ENCODE results near the gene ZPBP2. TPM values are rescaled to one million over a fixed set of nuclear protein-coding genes. Genes with fewer than 3 reads are reported as not detected.
"Not testable (repeated sequence)": the region's sequence is repeated elsewhere in the genome, so short reads cannot be mapped to it uniquely, and the experiment has no call there.

The ZPBP2 gene
- total RNA-seq, 4 donors from 2014 or later: not detected

GRCh38 chr17:39898088-39898487, 30.1 kb downstream of the ZPBP2 start:
- intact Hi-C loops (cut with DNase I): no loop called here
- 89% methylated on average over 4 of the region's 4 CpGs for WGBS
- Histone ChIP-seq H3K27me3 (peaks cover 0 to 4% (median 0%) of the 10 kb centered on the region in 4 donors), H3K9me3 (no peaks in the 10 kb centered on the region), H3K27ac (replicated peaks in 1 of 4) (no peak overlapping the region), H3K4me3 (no peak overlapping the region), H3K36me3 (no peaks in the 10 kb centered on the region), H3K4me1 (no peaks in the 10 kb centered on the region)
- DNase-seq (ENCODE audit: extremely low spot score): no peak
- no peak for TF ChIP-seq EP300 (IDR thresholded peaks at IDR 0.05)
- no peak for TF ChIP-seq CTCF (IDR thresholded peaks at IDR 0.05)
- no peak for TF ChIP-seq POLR2A (IDR thresholded peaks at IDR 0.05; ENCODE audit: low read depth)
- TF ChIP-seq POLR2AphosphoS5 (IDR thresholded peaks at IDR 0.05): no peak

- no peak for TF ChIP-seq CTCF (IDR thresholded peaks at IDR 0.05)
- no peak for TF ChIP-seq POLR2A (IDR thresholded peaks at IDR 0.05; ENCODE audit: low read depth)
- TF ChIP-seq POLR2AphosphoS5 (IDR thresholded peaks at IDR 0.05): no peak
- no peak for TF ChIP-seq EP300 (IDR thresholded peaks at IDR 0.05)
- DNase-seq (ENCODE audit: extremely low spot score): no peak
- Histone ChIP-seq H3K27ac (replicated peaks in 1 of 4) (no peak overlapping the region), H3K36me3 (peaks cover 0 to 5% (median 2%) of the 10 kb centered on the region in 4 donors), H3K4me1 (no peaks in the 10 kb centered on the region), H3K9me3 (no peaks in the 10 kb centered on the region), H3K4me3 (no peak overlapping the region), H3K27me3 (no peaks in the 10 kb centered on the region)
- intact Hi-C loops (cut with DNase I): no loop called here
Measured at GRCh38 chr17:39899215-39899614, 31.2 kb downstream of the ZPBP2 start.

- H3K36me3 ChIP-seq; H3K4me1 ChIP-seq; DNase-seq (ENCODE audit: extremely low spot score); H3K4me3 ChIP-seq; H3K9me3 ChIP-seq; H3K27me3 ChIP-seq; intact Hi-C loops (cut with DNase I); H3K27ac ChIP-seq (replicated peaks in 1 of 4): not testable (repeated sequence)
- 91% methylated on average over 2 of the region's 2 CpGs for WGBS
Measured at GRCh38 chr17:39902027-39902426, 34.0 kb downstream of the ZPBP2 start.

GRCh38 chr17:39903158-39903884, 35.3 kb downstream of the ZPBP2 start:
- DNase-seq (ENCODE audit: extremely low spot score): no peak
- Histone ChIP-seq H3K36me3 (peaks cover 3 to 8% (median 4%) of the 10 kb centered on the region in 4 donors), H3K4me1 (no peaks in the 10 kb centered on the region), H3K27ac (replicated peaks in 1 of 4) (no peak overlapping the region), H3K4me3 (no peak overlapping the region), H3K9me3 (no peaks in the 10 kb centered on the region), H3K27me3 (no peaks in the 10 kb centered on the region)
- TF ChIP-seq POLR2A (IDR thresholded peaks at IDR 0.05; ENCODE audit: low read depth): no peak
- no peak for TF ChIP-seq POLR2AphosphoS5 (IDR thresholded peaks at IDR 0.05)
- no peak for TF ChIP-seq EP300 (IDR thresholded peaks at IDR 0.05)
- TF ChIP-seq CTCF (IDR thresholded peaks at IDR 0.05): no peak
- WGBS: 94% methylated on average over 4 of the region's 4 CpGs
- intact Hi-C loops (cut with DNase I): no loop called here

GRCh38 chr17:39904990-39905288, 36.9 kb downstream of the ZPBP2 start:
- no peak overlapping the region for H3K4me3 ChIP-seq
- intact Hi-C loops (cut with DNase I): no loop called here

GRCh38 chr17:39908789-39909352, 40.9 kb downstream of the ZPBP2 start:
- no peak for DNase-seq (ENCODE audit: extremely low spot score)
- 91% methylated on average over 6 of the region's 6 CpGs for WGBS
- no peaks in the 10 kb centered on the region for H3K4me1 ChIP-seq

More at GRCh38 chr17:39904990-39905288, 36.9 kb downstream of the ZPBP2 start:
- no peak for DNase-seq (ENCODE audit: extremely low spot score)
- H3K4me1 ChIP-seq: no peaks in the 10 kb centered on the region
- no peaks in the 10 kb centered on the region for H3K27me3 ChIP-seq
- no peaks in the 10 kb centered on the region for H3K9me3 ChIP-seq
- no peak for TF ChIP-seq POLR2AphosphoS5 (IDR thresholded peaks at IDR 0.05)
- 70% methylated on average over 2 of the region's 3 CpGs for WGBS
- H3K36me3 ChIP-seq: peaks cover 4 to 17% (median 8%) of the 10 kb centered on the region in 4 donors
- H3K27ac ChIP-seq (replicated peaks in 1 of 4): no peak overlapping the region

More at GRCh38 chr17:39908789-39909352, 40.9 kb downstream of the ZPBP2 start:
- TF ChIP-seq POLR2A (IDR thresholded peaks at IDR 0.05; ENCODE audit: low read depth): no peak
- Histone ChIP-seq H3K27me3 (no peaks in the 10 kb centered on the region), H3K36me3 (peaks cover 7 to 29% (median 13%) of the 10 kb centered on the region in 4 donors), H3K27ac (replicated peaks in 1 of 4) (no peak overlapping the region), H3K4me3 (no peak overlapping the region), H3K9me3 (no peaks in the 10 kb centered on the region)
- intact Hi-C loops (cut with DNase I): no loop called here
